Left lobe of liver (tissue), 2 donors: ENCODE data around the gene REXO1. TPM values are rescaled to one million over a fixed set of nuclear protein-coding genes. Genes with fewer than 3 reads are reported as not detected.

Source experiments
- ATAC-seq: fragments of 200-7000 bp; cut with Tn5 transposase; one replicate; pipeline ENCODE4 v1.9.1; 2020; ENCODE audit warnings: mild to moderate bottlenecking, moderate library complexity
- DNase-seq: peaks from one replicate; pipeline ENCODE4 v3.0.0-alpha.2; 2020; ENCODE audit warnings: low spot score
- total RNA-seq: library from RNA; stranded (reverse); gene quantifications from one replicate; pipeline ENCODE4 v1.2.1, GENCODE V29; 2021
- donor health status: DM: no; HTN: no; CAD: no; lungs with moderate emphysema.
- donor health status: DM: no; HTN: yes; CAD: no.

REXO1 gene
- total RNA-seq, 1 donor from 2014 or later: 19.3 TPM

- no peak for DNase-seq
- ATAC-seq: no peak
Observed at GRCh38 chr19:1836458-1837221, 11.6 kb downstream of the REXO1 start.

GRCh38 chr19:1833540-1833939, 14.7 kb downstream of the REXO1 start:
- DNase-seq: peak; percentile 93

GRCh38 chr19:1832046-1832663, 16.1 kb downstream of the REXO1 start:
- ATAC-seq (no peak), DNase-seq (no peak)

More at GRCh38 chr19:1833540-1833939, 14.7 kb downstream of the REXO1 start:
- peak; percentile 76 for ATAC-seq

- DNase-seq: no peak
- ATAC-seq: no peak
Observed at GRCh38 chr19:1830978-1831377, 17.3 kb downstream of the REXO1 start.

- DNase-seq: no peak
Observed at GRCh38 chr19:1830568-1830967, 17.7 kb downstream of the REXO1 start.

GRCh38 chr19:1829958-1830357, 18.3 kb downstream of the REXO1 start:
- no peak for DNase-seq
- ATAC-seq: no peak

More at GRCh38 chr19:1830568-1830967, 17.7 kb downstream of the REXO1 start:
- ATAC-seq: no peak

GRCh38 chr19:1828279-1829238, 19.7 kb downstream of the REXO1 start:
- ATAC-seq (no peak), DNase-seq (no peak)

- ATAC-seq: peak; percentile 41
- no peak for DNase-seq
Observed at GRCh38 chr19:1827566-1828278, 20.6 kb downstream of the REXO1 start.

- ATAC-seq (peak; percentile 69), DNase-seq (peak; percentile 76)
Observed at GRCh38 chr19:1826557-1827521, 21.4 kb downstream of the REXO1 start.

- peak; percentile 78 for ATAC-seq
- peak; percentile 78 for DNase-seq
Observed at GRCh38 chr19:1825909-1826556, 22.2 kb downstream of the REXO1 start.

- no peak for DNase-seq
- ATAC-seq: no peak
Observed at GRCh38 chr19:1824252-1824622, 24.0 kb downstream of the REXO1 start.

- DNase-seq (no peak), ATAC-seq (no peak)
Observed at GRCh38 chr19:1823539-1824251, 24.6 kb downstream of the REXO1 start.

GRCh38 chr19:1823020-1823419, 25.3 kb downstream of the REXO1 start:
- no peak for DNase-seq
- no peak for ATAC-seq

GRCh38 chr19:1822210-1822609, 26.1 kb downstream of the REXO1 start:
- DNase-seq (no peak), ATAC-seq (no peak)

GRCh38 chr19:1819341-1820255, 28.7 kb downstream of the REXO1 start:
- no peak for ATAC-seq
- DNase-seq: no peak

GRCh38 chr19:1818549-1819195, 29.6 kb downstream of the REXO1 start:
- DNase-seq (no peak), ATAC-seq (no peak)
